AG04450 (cell line): ENCODE measurements around the gene LATS2. TPM values are rescaled to one million over a fixed set of nuclear protein-coding genes. Genes with fewer than 3 reads are reported as not detected.

ENCODE experiments used
- CTCF ChIA-PET: fragments of 300-600, 350-600 bp; formaldehyde crosslinking; extraction: SDS; loops from one replicate; lab custom pipeline; 2022; ENCODE audit warnings: antibody characterized with exemption, inconsistent platforms; lab: Charles Lee
- POLR2A ChIA-PET: fragments of 350-600 bp; formaldehyde crosslinking; extraction: SDS; loops from one replicate; lab custom pipeline; 2021; ENCODE audit warnings: antibody characterized with exemption, inconsistent platforms; lab: Yijun Ruan, JAX
- DNase-seq: peaks from one replicate; pipeline ENCODE4 v3.0.0-alpha.2; 2011; ENCODE audit warnings: low read depth, low spot score
- H3K27ac ChIP-seq: one replicate; pipeline ENCODE4 v1.5.1; 2012; ENCODE audit warnings: low read depth, low read length, control low read depth
- H3K27me3 ChIP-seq: one replicate; pipeline ENCODE4 v1.6.0; 2012; ENCODE audit warnings: low read length; ENCODE audit not compliant: control insufficient read depth, insufficient read depth
- H3K4me3 ChIP-seq: 2 replicates; pipeline ENCODE4 v1.5.1; 2011; ENCODE audit warnings: mild to moderate bottlenecking, low read depth, low read length, control low read depth
- H3K9me3 ChIP-seq: 2 replicates; pipeline ENCODE4 v1.5.1; 2012; ENCODE audit warnings: low read length; ENCODE audit not compliant: control insufficient read depth, insufficient read depth
- polyA plus RNA-seq: library from polyadenylated mRNA; depleted of rRNA; stranded (reverse); fragments of >200 nt; gene quantifications from 2 replicates; pipeline ENCODE4 v1.2.3, GENCODE V29; 2011
- TF ChIP-seq, protein P1 (sequence below): IDR thresholded peaks from 2 replicates; pipeline ENCODE4 v1.5.1; 2011; ENCODE audit warnings: low read depth, low read length, control low read depth, inconsistent platforms

LATS2 gene
- polyA plus RNA-seq, 1 experiment: 19.3 TPM

DNA sequence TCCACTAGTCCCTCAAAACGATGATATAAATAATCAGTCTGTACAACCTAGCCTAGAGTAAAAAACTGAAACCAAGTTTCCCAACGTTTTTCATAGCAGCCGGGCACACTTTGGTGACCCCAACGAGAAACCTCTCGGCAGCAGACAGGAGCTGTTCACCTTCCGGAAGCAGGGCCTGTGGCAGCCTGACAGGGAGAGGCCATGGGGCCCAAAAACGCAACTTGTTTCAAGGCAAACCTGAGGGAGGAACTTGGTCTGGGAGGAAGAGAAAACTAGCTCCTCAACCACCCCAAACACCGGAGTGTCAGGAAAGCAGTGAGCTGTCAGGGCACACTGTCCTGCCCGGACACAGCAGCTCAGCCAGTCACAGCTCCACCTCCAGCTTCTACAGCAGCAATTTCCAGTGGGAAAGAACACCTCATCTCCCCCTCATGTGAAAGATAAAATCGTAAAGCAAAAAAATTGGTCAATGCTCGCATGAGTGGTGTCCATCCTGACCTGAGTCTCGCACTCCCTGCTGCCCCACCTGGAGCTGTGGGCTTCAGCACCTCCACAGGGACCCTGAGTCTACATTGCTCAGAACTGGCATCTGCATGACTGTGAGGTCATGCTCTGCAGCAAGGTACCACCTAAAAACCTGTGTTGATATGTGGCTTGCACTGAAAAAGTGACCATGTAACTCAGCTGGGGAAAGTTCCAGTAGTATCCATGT lies 40.6 kb upstream of the LATS2 start:
- Histone ChIP-seq H3K27ac (no peak overlapping the region), H3K27me3 (no peaks in the 10 kb centered on the region), H3K4me3 (no peak overlapping the region), H3K9me3 (no peaks in the 10 kb centered on the region; the same call in 1 of the 2 replicates)
- POLR2A ChIA-PET: no interaction called here
- CTCF ChIA-PET: no interaction called here
- no peak for DNase-seq
- TF ChIP-seq, protein P1, sequence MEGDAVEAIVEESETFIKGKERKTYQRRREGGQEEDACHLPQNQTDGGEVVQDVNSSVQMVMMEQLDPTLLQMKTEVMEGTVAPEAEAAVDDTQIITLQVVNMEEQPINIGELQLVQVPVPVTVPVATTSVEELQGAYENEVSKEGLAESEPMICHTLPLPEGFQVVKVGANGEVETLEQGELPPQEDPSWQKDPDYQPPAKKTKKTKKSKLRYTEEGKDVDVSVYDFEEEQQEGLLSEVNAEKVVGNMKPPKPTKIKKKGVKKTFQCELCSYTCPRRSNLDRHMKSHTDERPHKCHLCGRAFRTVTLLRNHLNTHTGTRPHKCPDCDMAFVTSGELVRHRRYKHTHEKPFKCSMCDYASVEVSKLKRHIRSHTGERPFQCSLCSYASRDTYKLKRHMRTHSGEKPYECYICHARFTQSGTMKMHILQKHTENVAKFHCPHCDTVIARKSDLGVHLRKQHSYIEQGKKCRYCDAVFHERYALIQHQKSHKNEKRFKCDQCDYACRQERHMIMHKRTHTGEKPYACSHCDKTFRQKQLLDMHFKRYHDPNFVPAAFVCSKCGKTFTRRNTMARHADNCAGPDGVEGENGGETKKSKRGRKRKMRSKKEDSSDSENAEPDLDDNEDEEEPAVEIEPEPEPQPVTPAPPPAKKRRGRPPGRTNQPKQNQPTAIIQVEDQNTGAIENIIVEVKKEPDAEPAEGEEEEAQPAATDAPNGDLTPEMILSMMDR: no peak

DNA sequence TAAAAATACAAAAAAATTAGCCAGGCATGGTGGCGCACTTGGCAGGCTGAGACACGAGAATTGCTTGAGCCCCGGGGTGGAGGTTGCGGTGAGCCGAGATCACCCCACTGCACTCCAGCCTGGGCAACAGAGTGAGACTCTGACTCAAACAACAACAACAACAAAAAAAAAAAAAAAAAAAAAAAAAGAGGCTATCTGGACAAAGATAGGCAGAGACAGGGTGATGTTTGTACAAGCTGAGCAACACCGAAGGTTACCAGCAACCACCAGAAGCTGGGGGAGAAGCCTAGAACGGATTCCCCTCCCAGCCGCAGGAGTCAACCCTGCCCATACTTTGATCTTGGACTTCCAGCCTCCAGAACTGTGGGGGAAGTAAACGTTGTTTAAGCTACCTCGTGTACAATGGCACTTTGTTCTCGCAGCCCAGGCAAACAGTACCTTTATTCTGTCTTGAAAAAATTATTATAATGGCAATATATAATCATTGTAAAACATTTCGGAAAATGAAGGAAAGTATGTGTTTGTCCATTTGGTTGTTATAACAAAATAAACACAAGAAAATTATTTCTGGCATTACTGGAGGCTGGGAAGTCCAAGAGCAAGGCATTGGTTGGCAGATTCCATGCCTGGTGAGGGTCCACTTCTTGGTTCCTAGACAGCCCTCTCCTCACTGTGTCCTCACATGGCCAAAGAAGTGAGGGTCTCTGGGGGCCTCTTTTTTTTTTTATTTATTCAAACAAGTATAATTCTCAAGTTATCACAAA lies 39.8 kb upstream of the LATS2 start:
- Histone ChIP-seq H3K4me3 (no peak overlapping the region), H3K27me3 (no peaks in the 10 kb centered on the region), H3K9me3 (no peaks in the 10 kb centered on the region; the same call in 1 of the 2 replicates), H3K27ac (no peak overlapping the region)
- TF ChIP-seq, protein P1: no peak
- no peak for DNase-seq
- ChIA-PET CTCF (no interaction called here), POLR2A (no interaction called here)

DNA sequence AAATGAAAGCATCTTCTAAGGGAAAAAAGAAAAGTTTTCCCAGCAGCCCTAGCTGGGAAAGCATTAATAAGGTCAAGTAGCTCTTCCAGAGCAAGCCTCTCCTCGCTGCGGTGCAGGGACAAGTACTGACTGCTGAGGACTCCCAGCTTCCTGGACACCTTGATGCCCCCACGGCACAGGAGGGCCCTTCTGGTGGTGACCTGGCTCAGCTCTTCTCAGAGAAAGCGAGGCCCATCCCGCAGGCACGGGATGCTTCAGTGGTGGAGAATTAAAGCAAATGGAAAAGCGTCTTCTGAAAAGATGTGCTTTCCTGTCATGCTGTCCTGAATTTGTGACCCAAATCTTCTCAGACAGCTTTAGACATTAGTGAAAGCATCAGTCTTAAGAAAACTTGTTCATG lies 38.8 kb upstream of the LATS2 start:
- no peaks in the 10 kb centered on the region for H3K27me3 ChIP-seq
- ChIA-PET POLR2A (interaction anchor here (0.5 kb wide), 1 partner anchor 38 kb away, joined by 3 read pairs; no protein-coding TSS in a partner anchor), CTCF (interaction anchor here (0.5 kb wide), 1 partner anchor 119 kb away, joined by 3 read pairs; no protein-coding TSS in a partner anchor)
- no peaks in the 10 kb centered on the region; the same call in 1 of the 2 replicates for H3K9me3 ChIP-seq
- no peak overlapping the region for H3K27ac ChIP-seq
- TF ChIP-seq, protein P1: no peak
- no peak for DNase-seq
- H3K4me3 ChIP-seq: no peak overlapping the region

DNA sequence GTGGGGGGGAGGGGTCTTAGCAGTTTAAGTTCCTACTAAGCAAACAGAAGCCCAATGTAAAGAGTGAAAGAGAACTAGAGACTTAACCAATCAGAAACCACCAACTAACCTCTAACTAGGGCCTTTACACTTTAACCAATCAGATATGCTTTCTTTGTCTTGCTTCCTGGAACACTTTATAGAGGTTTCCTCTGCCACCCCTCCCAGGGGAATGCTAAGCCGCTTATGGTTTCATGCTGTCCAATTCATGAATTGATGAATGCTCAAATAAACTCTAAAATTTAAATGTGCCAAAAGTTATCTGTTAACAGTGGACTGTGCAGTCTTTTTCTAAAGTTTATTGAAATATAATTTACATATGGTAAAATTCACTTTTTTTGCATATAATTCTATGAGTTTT lies 33.9 kb upstream of the LATS2 start:
- POLR2A ChIA-PET: no interaction called here
- Histone ChIP-seq H3K9me3 (no peaks in the 10 kb centered on the region), H3K4me3 (no peak overlapping the region), H3K27ac (no peak overlapping the region), H3K27me3 (no peaks in the 10 kb centered on the region)
- no peak for DNase-seq
- CTCF ChIA-PET: no interaction called here
- TF ChIP-seq, protein P1: no peak

DNA sequence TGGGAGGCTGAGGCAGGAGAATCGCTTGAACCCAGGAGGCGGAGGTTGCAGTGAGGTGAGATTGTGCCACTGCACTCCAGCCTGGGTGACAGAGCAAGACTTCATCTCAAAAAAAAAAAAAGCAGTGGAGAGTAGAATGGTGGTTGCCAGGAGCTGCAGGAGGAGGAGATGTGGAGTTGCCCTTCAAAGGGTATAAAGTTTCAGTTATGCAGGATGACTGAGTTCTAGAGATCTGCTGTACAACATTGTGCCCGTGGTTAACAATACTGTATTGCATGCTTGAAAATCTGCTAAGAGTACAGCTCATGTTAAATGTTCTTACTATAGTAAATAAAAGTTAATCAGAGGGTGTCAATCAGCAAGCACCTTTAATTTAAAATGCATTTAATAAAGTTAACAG lies 28.4 kb upstream of the LATS2 start:
- no peak overlapping the region for H3K27ac ChIP-seq
- CTCF ChIA-PET: no interaction called here
- H3K9me3 ChIP-seq: no peaks in the 10 kb centered on the region
- POLR2A ChIA-PET: no interaction called here
- TF ChIP-seq, protein P1: no peak
- no peak overlapping the region for H3K4me3 ChIP-seq
- H3K27me3 ChIP-seq: no peaks in the 10 kb centered on the region
- DNase-seq: no peak
